Measurements from ENCODE around the gene RIMBP2.

DNA sequence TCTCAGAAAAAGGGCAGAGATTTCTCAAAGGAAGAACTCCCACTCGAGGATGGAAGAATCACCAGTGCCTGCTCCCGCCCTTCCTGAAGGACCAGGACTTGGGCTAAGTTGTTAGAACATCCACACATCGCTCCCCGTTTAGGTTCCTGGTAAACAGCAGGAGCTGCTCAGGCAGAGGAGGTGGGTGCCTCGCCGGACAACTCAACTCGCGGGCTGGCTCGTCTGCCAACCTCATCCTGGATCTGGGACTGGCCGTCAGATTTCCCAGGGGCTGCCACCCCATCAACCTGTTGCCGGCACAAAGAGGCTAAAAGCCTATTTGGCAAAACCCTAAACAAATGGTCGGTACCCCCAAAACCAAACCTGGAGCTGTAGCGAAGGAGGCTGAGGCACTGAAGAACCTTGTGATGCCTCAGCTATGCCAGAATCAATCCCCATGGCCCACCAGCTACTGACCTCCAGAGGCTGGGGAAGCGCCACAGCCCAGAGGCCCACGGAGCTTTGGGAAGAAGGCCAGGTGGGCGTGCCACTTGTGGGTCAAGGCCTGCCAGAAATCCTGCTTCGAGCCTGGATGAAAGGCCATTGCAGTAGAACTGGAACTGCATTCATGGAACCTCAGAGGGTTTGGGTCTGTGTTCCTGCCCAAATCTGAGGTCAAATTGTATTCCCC, 42.9 kb downstream of the RIMBP2 start:
- TF ChIP-seq, protein P1, sequence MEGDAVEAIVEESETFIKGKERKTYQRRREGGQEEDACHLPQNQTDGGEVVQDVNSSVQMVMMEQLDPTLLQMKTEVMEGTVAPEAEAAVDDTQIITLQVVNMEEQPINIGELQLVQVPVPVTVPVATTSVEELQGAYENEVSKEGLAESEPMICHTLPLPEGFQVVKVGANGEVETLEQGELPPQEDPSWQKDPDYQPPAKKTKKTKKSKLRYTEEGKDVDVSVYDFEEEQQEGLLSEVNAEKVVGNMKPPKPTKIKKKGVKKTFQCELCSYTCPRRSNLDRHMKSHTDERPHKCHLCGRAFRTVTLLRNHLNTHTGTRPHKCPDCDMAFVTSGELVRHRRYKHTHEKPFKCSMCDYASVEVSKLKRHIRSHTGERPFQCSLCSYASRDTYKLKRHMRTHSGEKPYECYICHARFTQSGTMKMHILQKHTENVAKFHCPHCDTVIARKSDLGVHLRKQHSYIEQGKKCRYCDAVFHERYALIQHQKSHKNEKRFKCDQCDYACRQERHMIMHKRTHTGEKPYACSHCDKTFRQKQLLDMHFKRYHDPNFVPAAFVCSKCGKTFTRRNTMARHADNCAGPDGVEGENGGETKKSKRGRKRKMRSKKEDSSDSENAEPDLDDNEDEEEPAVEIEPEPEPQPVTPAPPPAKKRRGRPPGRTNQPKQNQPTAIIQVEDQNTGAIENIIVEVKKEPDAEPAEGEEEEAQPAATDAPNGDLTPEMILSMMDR (IDR thresholded peaks at IDR 0.05; ENCODE audit: poor library complexity, severe bottlenecking), result no peak
- TF ChIP-seq, protein P2, sequence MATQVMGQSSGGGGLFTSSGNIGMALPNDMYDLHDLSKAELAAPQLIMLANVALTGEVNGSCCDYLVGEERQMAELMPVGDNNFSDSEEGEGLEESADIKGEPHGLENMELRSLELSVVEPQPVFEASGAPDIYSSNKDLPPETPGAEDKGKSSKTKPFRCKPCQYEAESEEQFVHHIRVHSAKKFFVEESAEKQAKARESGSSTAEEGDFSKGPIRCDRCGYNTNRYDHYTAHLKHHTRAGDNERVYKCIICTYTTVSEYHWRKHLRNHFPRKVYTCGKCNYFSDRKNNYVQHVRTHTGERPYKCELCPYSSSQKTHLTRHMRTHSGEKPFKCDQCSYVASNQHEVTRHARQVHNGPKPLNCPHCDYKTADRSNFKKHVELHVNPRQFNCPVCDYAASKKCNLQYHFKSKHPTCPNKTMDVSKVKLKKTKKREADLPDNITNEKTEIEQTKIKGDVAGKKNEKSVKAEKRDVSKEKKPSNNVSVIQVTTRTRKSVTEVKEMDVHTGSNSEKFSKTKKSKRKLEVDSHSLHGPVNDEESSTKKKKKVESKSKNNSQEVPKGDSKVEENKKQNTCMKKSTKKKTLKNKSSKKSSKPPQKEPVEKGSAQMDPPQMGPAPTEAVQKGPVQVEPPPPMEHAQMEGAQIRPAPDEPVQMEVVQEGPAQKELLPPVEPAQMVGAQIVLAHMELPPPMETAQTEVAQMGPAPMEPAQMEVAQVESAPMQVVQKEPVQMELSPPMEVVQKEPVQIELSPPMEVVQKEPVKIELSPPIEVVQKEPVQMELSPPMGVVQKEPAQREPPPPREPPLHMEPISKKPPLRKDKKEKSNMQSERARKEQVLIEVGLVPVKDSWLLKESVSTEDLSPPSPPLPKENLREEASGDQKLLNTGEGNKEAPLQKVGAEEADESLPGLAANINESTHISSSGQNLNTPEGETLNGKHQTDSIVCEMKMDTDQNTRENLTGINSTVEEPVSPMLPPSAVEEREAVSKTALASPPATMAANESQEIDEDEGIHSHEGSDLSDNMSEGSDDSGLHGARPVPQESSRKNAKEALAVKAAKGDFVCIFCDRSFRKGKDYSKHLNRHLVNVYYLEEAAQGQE (IDR thresholded peaks at IDR 0.05; ENCODE audit: borderline replicate concordance), result no peak
- no peak for TF ChIP-seq TAF1 (IDR thresholded peaks at IDR 0.05; ENCODE audit: low read depth)

All from neural cell (in vitro differentiated cells).